ENCODE results near the gene LRRTM2. TPM values are rescaled to one million over a fixed set of nuclear protein-coding genes. Genes with fewer than 3 reads are reported as not detected.
"Not testable (repeated sequence)": the region's sequence is repeated elsewhere in the genome, so short reads cannot be mapped to it uniquely, and the experiment has no call there.

The LRRTM2 gene
- 104 TPM for total RNA-seq

GRCh38 chr5:138874771-138875551 is at the start of gene LRRTM2:
Gene LRRTM2 (minus strand): TSS chr5:138875335. CDS start chr5:138874911, 424 bp downstream.
- peak; percentile 36 for DNase-seq

- no peak for DNase-seq
These were observed 47.4 kb upstream of the LRRTM2 start for GRCh38 chr5:138922494-138922893.

GRCh38 chr5:138921362-138921761 is 46.2 kb upstream of the LRRTM2 start:
- not testable (repeated sequence) for DNase-seq

GRCh38 chr5:138920181-138920580 is 45.0 kb upstream of the LRRTM2 start:
- DNase-seq = no peak

- DNase-seq = no peak
These were observed 43.6 kb upstream of the LRRTM2 start for GRCh38 chr5:138918686-138919085.

GRCh38 chr5:138914338-138914737 is 39.2 kb upstream of the LRRTM2 start:
- no peak for DNase-seq

- no peak for DNase-seq
These were observed 38.6 kb upstream of the LRRTM2 start for GRCh38 chr5:138913773-138914172.

GRCh38 chr5:138912093-138912492 is 37.0 kb upstream of the LRRTM2 start:
- DNase-seq = no peak

GRCh38 chr5:138911441-138911840 is 36.3 kb upstream of the LRRTM2 start:
- no peak for DNase-seq

- DNase-seq = no peak
These were observed 35.5 kb upstream of the LRRTM2 start for GRCh38 chr5:138910546-138911185.

- DNase-seq = no peak
These were observed 34.6 kb upstream of the LRRTM2 start for GRCh38 chr5:138909734-138910133.

- DNase-seq = no peak
These were observed 30.4 kb upstream of the LRRTM2 start for GRCh38 chr5:138905541-138905940.

GRCh38 chr5:138903130-138903775 is 28.1 kb upstream of the LRRTM2 start:
- no peak for DNase-seq

- DNase-seq = no peak
These were observed 26.6 kb upstream of the LRRTM2 start for GRCh38 chr5:138901716-138902115.

GRCh38 chr5:138900281-138900965 is 25.3 kb upstream of the LRRTM2 start:
- no peak for DNase-seq

- DNase-seq = no peak
These were observed 23.6 kb upstream of the LRRTM2 start for GRCh38 chr5:138898742-138899141.

- no peak for DNase-seq
These were observed 23.2 kb upstream of the LRRTM2 start for GRCh38 chr5:138898299-138898698.

- no peak for DNase-seq
These were observed 20.8 kb upstream of the LRRTM2 start for GRCh38 chr5:138895918-138896317.

- DNase-seq = no peak
These were observed 15.5 kb upstream of the LRRTM2 start for GRCh38 chr5:138890644-138891043.

GRCh38 chr5:138889994-138890393 is 14.9 kb upstream of the LRRTM2 start:
- no peak for DNase-seq

GRCh38 chr5:138884554-138884953 is 9.4 kb upstream of the LRRTM2 start:
- DNase-seq = no peak

GRCh38 chr5:138884094-138884493 is 9.0 kb upstream of the LRRTM2 start:
- DNase-seq = no peak

- no peak for DNase-seq
These were observed 8.1 kb upstream of the LRRTM2 start for GRCh38 chr5:138883211-138883610.

Measured in occipital lobe (tissue), 2 donors.